HCT116 (cell line): ENCODE results near the gene ARMC12. TPM values are rescaled to one million over a fixed set of nuclear protein-coding genes. Genes with fewer than 3 reads are reported as not detected.

Experiments used
- ATAC-seq: fragments of 200-7000 bp; cut with Tn5 transposase; 2 replicates; pipeline ENCODE4 v1.9.1; 2020; ENCODE audit warnings: mild to moderate bottlenecking, moderate library complexity
- BruUV-seq: library from RNA; stranded (reverse); fragments of 400-500 nt; replicated peaks from 2 replicates; lab custom pipeline; 2021; lab: Mats Ljungman, UMichigan
- CTCF ChIA-PET: fragments of 300-600 bp; sonication (Branson Sonifier 250); formaldehyde crosslinking; loops from one replicate; lab custom pipeline; 2021; ENCODE audit warnings: antibody characterized with exemption; lab: Charles Lee
- POLR2A ChIA-PET: fragments of 300-600, 350-600 bp; sonication (Branson Sonifier 250); formaldehyde crosslinking; loops from one replicate; lab custom pipeline; 2021; ENCODE audit warnings: antibody characterized with exemption; lab: Charles Lee
- RAD21 ChIA-PET, 2 experiments: fragments of 300-600 bp; sonication (Branson Sonifier 250); formaldehyde crosslinking; loops; one replicate each; lab custom pipeline; 2023; ENCODE audit warnings: low total read pairs in 2 of 2; ENCODE audit not compliant: uncharacterized antibody in 2 of 2, unreplicated experiment in 2 of 2, low non-redundant PET in 1 of 2; lab: Charles Lee
- DNase-seq: peaks from one replicate; pipeline ENCODE4 v3.0.0-alpha.2; 2010; ENCODE audit warnings: low read depth, low spot score
- H2AFZ ChIP-seq: fragments of 200-600 bp; shearing (Covaris generic), sonication (generic); 2 replicates; pipeline ENCODE4 v1.6.1; 2017; ENCODE audit warnings: low read depth, mixed run types, mixed read lengths, antibody characterized with exemption, low read length; ENCODE audit not compliant: poor library complexity, severe bottlenecking
- H3K27ac ChIP-seq: 2 replicates; pipeline ENCODE4 v1.5.1; 2012; ENCODE audit warnings: low read depth, low read length
- H3K27me3 ChIP-seq: fragments of 200-600 bp; sonication (generic); 2 replicates; pipeline ENCODE4 v1.6.1; 2016; ENCODE audit warnings: mixed run types, low read length, mixed read lengths; ENCODE audit not compliant: insufficient read depth
- H3K36me3 ChIP-seq, 2 experiments: fragments of 200-500 bp in 1 of 2; fragments of 200-600 bp in 1 of 2; sonication (Bioruptor generic) in 1 of 2; sonication (generic) in 1 of 2; 2 replicates each; pipeline versions ENCODE4 v1.5.1 to v1.6.1; 2014 to 2016; ENCODE audit warnings: low read length in 2 of 2, inconsistent platforms in 1 of 2, mixed read lengths in 1 of 2, mixed run types in 1 of 2; ENCODE audit not compliant: insufficient read depth in 2 of 2, control insufficient read depth in 1 of 2
- H3K4me1 ChIP-seq, 2 experiments: fragments of 200-600 bp in 1 of 2; sonication (generic) in 1 of 2; 2 replicates each; pipeline versions ENCODE4 v1.5.1 to v1.6.1; 2012 to 2017; ENCODE audit warnings: low read length in 2 of 2, inconsistent platforms in 1 of 2, mild to moderate bottlenecking in 1 of 2, mixed read lengths in 1 of 2, mixed run types in 1 of 2, moderate library complexity in 1 of 2; ENCODE audit not compliant: insufficient read depth in 2 of 2, control insufficient read depth in 1 of 2
- H3K4me2 ChIP-seq: fragments of 200-600 bp; sonication (generic); 2 replicates; pipeline ENCODE4 v1.6.1; 2017; ENCODE audit warnings: mixed run types, low read length, mixed read lengths
- H3K4me3 ChIP-seq, 2 experiments: fragments of 200-600 bp in 1 of 2; sonication (generic) in 1 of 2; replicated peaks in 1 of 2; 2 replicates each; pipeline ENCODE4 v1.5.1; 2011 to 2016; ENCODE audit warnings: low read length in 2 of 2, control low read depth in 1 of 2, low read depth in 1 of 2, mild to moderate bottlenecking in 1 of 2, mixed read lengths in 1 of 2, mixed run types in 1 of 2
- H3K79me2 ChIP-seq: fragments of 200-600 bp; sonication (generic); 2 replicates; pipeline ENCODE4 v1.6.1; 2017; ENCODE audit warnings: mild to moderate bottlenecking, mixed run types, low read length, moderate library complexity, mixed read lengths; ENCODE audit not compliant: insufficient read depth
- H3K9ac ChIP-seq: fragments of 200-600 bp; sonication (generic); 2 replicates; pipeline ENCODE4 v1.6.1; 2016; ENCODE audit warnings: low read length, mixed read lengths
- H3K9me2 ChIP-seq: fragments of 200-600 bp; sonication (generic), shearing (Covaris generic); 2 replicates; pipeline ENCODE4 v1.6.1; 2017; ENCODE audit warnings: mixed run types, mild to moderate bottlenecking, moderate library complexity; ENCODE audit not compliant: insufficient read depth
- H3K9me3 ChIP-seq, 2 experiments: fragments of 200-500 bp in 1 of 2; fragments of 200-600 bp in 1 of 2; sonication (Bioruptor generic) in 1 of 2; sonication (generic) in 1 of 2; 2 replicates each; pipeline ENCODE4 v1.6.1; 2014 to 2017; ENCODE audit warnings: low read length in 2 of 2, mixed read lengths in 2 of 2, inconsistent platforms in 1 of 2, low read depth in 1 of 2, mild to moderate bottlenecking in 1 of 2, mixed run types in 1 of 2, moderate library complexity in 1 of 2; ENCODE audit not compliant: control insufficient read depth in 1 of 2, insufficient read depth in 1 of 2
- H4K20me1 ChIP-seq: fragments of 200-600 bp; sonication (generic), shearing (Covaris generic); 2 replicates; pipeline ENCODE4 v1.6.1; 2017; ENCODE audit warnings: mixed run types, mild to moderate bottlenecking, moderate library complexity; ENCODE audit not compliant: insufficient read depth
- CBX3 ChIP-seq: IDR thresholded peaks from 2 replicates; pipeline ENCODE4 v1.6.1; 2012; ENCODE audit warnings: low read depth
- ELF1 ChIP-seq: IDR thresholded peaks from 2 replicates; pipeline ENCODE4 v1.6.1; 2012; ENCODE audit warnings: low read depth, borderline replicate concordance
- EZH2phosphoT487 ChIP-seq: fragments of 200-600 bp; IDR thresholded peaks from 2 replicates; pipeline ENCODE4 v1.6.1; 2018; ENCODE audit warnings: antibody characterized with exemption, borderline replicate concordance
- FOSL1 ChIP-seq: IDR thresholded peaks from 2 replicates; pipeline ENCODE4 v1.6.1; 2012; ENCODE audit warnings: low read depth
- JUND ChIP-seq: IDR thresholded peaks from 2 replicates; pipeline ENCODE4 v1.6.1; 2012
- RAD21 ChIP-seq: IDR thresholded peaks from 2 replicates; pipeline ENCODE4 v1.6.1; 2012; ENCODE audit warnings: low read depth, mild to moderate bottlenecking
- SIN3A ChIP-seq: IDR thresholded peaks from 2 replicates; pipeline ENCODE4 v1.6.1; 2012; ENCODE audit warnings: low read depth
- TCF7L2 ChIP-seq: IDR thresholded peaks from 2 replicates; pipeline ENCODE4 v1.7.0; 2011; ENCODE audit warnings: borderline replicate concordance, inconsistent platforms; ENCODE audit not compliant: insufficient read depth, insufficient read length; ENCODE audit errors: extremely low read depth
- ZFX ChIP-seq: fragments of 450-650 bp; IDR thresholded peaks from 2 replicates; pipeline ENCODE4 v1.6.1; 2017
- ZNF274 ChIP-seq: fragments of 200-500 bp; sonication (Bioruptor generic); IDR thresholded peaks from 2 replicates; pipeline ENCODE4 v1.6.1; 2014; ENCODE audit warnings: mild to moderate bottlenecking, low read depth, low read length, inconsistent platforms
- intact Hi-C: fragments of 100-400 bp; cut with micrococcal nuclease; formaldehyde crosslinking; loops from 2 replicates; pipeline ENCODE4 v1.10.0; 2022
- total RNA-seq: library from RNA; stranded (reverse); gene quantifications from one replicate; pipeline ENCODE4 v1.2.1, GENCODE V29; 2021; ENCODE audit not compliant: unreplicated experiment
- TF ChIP-seq, protein P1 (sequence below): IDR thresholded peaks from 2 replicates; pipeline ENCODE4 v1.6.1; 2011; ENCODE audit warnings: mild to moderate bottlenecking, low read length, moderate library complexity; ENCODE audit not compliant: insufficient replicate concordance; ENCODE audit errors: extremely low read depth
- TF ChIP-seq, protein P2 (sequence below): IDR thresholded peaks from 2 replicates; pipeline ENCODE4 v1.6.1; 2012
- TF ChIP-seq, protein P3 (sequence below), 3 experiments: fragments of 200-600 bp in 1 of 3; sonication (generic) in 1 of 3; IDR thresholded peaks in 2 of 3; conservative IDR thresholded peaks in 1 of 3; 2 replicates each; pipeline ENCODE4 v1.5.1; 2012 to 2017; ENCODE audit warnings: low read depth in 2 of 3, low read length in 2 of 3, antibody characterized with exemption in 1 of 3, borderline replicate concordance in 1 of 3, control low read depth in 1 of 3, mild to moderate bottlenecking in 1 of 3, mixed read lengths in 1 of 3, mixed run types in 1 of 3, moderate library complexity in 1 of 3; ENCODE audit not compliant: insufficient read depth in 1 of 3
- TF ChIP-seq, protein P4 (sequence below): IDR thresholded peaks from 2 replicates; pipeline ENCODE4 v1.6.1; 2012
- TF ChIP-seq, protein P5 (sequence below): IDR thresholded peaks from 2 replicates; pipeline ENCODE4 v1.6.1; 2012; ENCODE audit warnings: low read depth

ARMC12 gene
- total RNA-seq, 1 experiment from 2014 or later = 0.79 TPM

DNA sequence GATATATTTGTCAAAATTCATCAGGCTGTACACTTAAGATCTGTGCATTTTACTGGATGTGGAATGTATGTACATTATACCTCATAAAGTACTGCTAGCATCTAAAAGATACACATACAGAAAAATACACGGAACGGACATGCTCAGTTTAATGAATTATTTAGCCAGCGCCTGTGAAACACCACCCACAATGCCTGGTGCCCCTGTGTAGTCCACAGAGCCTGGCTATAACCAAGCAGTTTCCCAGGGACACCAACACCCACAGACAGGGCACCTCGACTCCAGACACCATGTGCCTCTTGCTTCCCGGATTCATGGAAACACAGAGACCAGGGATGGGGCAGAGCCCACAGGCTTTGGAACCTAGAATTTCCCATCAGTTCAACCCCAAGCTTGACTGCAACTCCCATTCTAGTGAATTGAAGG is 17.4 kb upstream of the ARMC12 start:
- ChIA-PET POLR2A (no interaction called here), RAD21 (no interaction called here), CTCF (no interaction called here)
- H3K9me3 ChIP-seq = no peaks in the 10 kb centered on the region
- H3K9ac ChIP-seq = no peak overlapping the region
- DNase-seq = no peak
- H3K27ac ChIP-seq = no peak overlapping the region
- no peaks in the 10 kb centered on the region for H3K36me3 ChIP-seq
- no TSS peak for BruUV-seq
- H3K9me2 ChIP-seq = no peaks in the 10 kb centered on the region
- TF ChIP-seq, protein P1, sequence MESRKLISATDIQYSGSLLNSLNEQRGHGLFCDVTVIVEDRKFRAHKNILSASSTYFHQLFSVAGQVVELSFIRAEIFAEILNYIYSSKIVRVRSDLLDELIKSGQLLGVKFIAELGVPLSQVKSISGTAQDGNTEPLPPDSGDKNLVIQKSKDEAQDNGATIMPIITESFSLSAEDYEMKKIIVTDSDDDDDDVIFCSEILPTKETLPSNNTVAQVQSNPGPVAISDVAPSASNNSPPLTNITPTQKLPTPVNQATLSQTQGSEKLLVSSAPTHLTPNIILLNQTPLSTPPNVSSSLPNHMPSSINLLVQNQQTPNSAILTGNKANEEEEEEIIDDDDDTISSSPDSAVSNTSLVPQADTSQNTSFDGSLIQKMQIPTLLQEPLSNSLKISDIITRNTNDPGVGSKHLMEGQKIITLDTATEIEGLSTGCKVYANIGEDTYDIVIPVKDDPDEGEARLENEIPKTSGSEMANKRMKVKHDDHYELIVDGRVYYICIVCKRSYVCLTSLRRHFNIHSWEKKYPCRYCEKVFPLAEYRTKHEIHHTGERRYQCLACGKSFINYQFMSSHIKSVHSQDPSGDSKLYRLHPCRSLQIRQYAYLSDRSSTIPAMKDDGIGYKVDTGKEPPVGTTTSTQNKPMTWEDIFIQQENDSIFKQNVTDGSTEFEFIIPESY = no peak
- TF ChIP-seq, protein P2, sequence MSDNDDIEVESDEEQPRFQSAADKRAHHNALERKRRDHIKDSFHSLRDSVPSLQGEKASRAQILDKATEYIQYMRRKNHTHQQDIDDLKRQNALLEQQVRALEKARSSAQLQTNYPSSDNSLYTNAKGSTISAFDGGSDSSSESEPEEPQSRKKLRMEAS = no peak
- TF ChIP-seq TCF7L2 (no peak), SIN3A (no peak), JUND (no peak), ELF1 (no peak), ZFX (no peak), CBX3 (no peak), ZNF274 (no peak), FOSL1 (no peak), EZH2phosphoT487 (no peak), RAD21 (no peak)
- TF ChIP-seq, protein P3, sequence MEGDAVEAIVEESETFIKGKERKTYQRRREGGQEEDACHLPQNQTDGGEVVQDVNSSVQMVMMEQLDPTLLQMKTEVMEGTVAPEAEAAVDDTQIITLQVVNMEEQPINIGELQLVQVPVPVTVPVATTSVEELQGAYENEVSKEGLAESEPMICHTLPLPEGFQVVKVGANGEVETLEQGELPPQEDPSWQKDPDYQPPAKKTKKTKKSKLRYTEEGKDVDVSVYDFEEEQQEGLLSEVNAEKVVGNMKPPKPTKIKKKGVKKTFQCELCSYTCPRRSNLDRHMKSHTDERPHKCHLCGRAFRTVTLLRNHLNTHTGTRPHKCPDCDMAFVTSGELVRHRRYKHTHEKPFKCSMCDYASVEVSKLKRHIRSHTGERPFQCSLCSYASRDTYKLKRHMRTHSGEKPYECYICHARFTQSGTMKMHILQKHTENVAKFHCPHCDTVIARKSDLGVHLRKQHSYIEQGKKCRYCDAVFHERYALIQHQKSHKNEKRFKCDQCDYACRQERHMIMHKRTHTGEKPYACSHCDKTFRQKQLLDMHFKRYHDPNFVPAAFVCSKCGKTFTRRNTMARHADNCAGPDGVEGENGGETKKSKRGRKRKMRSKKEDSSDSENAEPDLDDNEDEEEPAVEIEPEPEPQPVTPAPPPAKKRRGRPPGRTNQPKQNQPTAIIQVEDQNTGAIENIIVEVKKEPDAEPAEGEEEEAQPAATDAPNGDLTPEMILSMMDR (IDR thresholded peaks at IDR 0.05 in 2 of 3, conservative IDR thresholded peaks at IDR 0.05 in 1 of 3; ENCODE audit: borderline replicate concordance in 1 of 3, insufficient read depth in 1 of 3, low read depth in 2 of 3, low read length in 2 of 3) = no peak
- TF ChIP-seq, protein P4, sequence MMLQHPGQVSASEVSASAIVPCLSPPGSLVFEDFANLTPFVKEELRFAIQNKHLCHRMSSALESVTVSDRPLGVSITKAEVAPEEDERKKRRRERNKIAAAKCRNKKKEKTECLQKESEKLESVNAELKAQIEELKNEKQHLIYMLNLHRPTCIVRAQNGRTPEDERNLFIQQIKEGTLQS = no peak
- TF ChIP-seq, protein P5, sequence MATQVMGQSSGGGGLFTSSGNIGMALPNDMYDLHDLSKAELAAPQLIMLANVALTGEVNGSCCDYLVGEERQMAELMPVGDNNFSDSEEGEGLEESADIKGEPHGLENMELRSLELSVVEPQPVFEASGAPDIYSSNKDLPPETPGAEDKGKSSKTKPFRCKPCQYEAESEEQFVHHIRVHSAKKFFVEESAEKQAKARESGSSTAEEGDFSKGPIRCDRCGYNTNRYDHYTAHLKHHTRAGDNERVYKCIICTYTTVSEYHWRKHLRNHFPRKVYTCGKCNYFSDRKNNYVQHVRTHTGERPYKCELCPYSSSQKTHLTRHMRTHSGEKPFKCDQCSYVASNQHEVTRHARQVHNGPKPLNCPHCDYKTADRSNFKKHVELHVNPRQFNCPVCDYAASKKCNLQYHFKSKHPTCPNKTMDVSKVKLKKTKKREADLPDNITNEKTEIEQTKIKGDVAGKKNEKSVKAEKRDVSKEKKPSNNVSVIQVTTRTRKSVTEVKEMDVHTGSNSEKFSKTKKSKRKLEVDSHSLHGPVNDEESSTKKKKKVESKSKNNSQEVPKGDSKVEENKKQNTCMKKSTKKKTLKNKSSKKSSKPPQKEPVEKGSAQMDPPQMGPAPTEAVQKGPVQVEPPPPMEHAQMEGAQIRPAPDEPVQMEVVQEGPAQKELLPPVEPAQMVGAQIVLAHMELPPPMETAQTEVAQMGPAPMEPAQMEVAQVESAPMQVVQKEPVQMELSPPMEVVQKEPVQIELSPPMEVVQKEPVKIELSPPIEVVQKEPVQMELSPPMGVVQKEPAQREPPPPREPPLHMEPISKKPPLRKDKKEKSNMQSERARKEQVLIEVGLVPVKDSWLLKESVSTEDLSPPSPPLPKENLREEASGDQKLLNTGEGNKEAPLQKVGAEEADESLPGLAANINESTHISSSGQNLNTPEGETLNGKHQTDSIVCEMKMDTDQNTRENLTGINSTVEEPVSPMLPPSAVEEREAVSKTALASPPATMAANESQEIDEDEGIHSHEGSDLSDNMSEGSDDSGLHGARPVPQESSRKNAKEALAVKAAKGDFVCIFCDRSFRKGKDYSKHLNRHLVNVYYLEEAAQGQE = no peak
- 0 out of 4 replicates have a peak, but pooled peaks cover 0 to 6% of the 10 kb centered on the region in 2 experiments for H3K4me1 ChIP-seq
- H3K4me2 ChIP-seq = no peak overlapping the region
- no peaks in the 10 kb centered on the region for H4K20me1 ChIP-seq
- no peak for ATAC-seq
- intact Hi-C loops = no loop called here
- H3K4me3 ChIP-seq = no peak overlapping the region
- H3K79me2 ChIP-seq = no peaks in the 10 kb centered on the region
- no peaks in the 10 kb centered on the region for H3K27me3 ChIP-seq
- H2AFZ ChIP-seq = no peak overlapping the region
